ENCODE data around the gene SSR3.
A peak's percentile ranks its signal among the peaks of the same experiment; 100 is the strongest.

Gene SSR3

GRCh38 chr3:156558389-156558788 is 3.5 kb upstream of the SSR3 start:
- Histone ChIP-seq H4K20me1 (ENCODE audit: insufficient read depth, low read length) (no peaks in the 10 kb centered on the region), H3K9me3 (replicated peaks; ENCODE audit: insufficient read depth, low read length) (no peaks in the 10 kb centered on the region), H3K4me2 (ENCODE audit: low read depth, low read length) (no peak overlapping the region), H3F3A (ENCODE audit: insufficient read depth, low read length) (0 out of 2 replicates have a peak, but pooled peaks cover 4% of the 10 kb centered on the region), H3K36me3 (replicated peaks; ENCODE audit: insufficient read depth, low read length) (no peaks in the 10 kb centered on the region), H3K27ac (ENCODE audit: low read length) (no peak overlapping the region), H2AFZ (ENCODE audit: low read length) (peak overlapping the region; percentile 29), H3K27me3 (replicated peaks; ENCODE audit: insufficient read depth, low read length) (no peaks in the 10 kb centered on the region), H3K9ac (ENCODE audit: low read length) (no peak overlapping the region), H3K79me2 (ENCODE audit: low read length) (peaks cover 16% of the 10 kb centered on the region), H3K4me1 (ENCODE audit: low read length) (peaks cover 17% of the 10 kb centered on the region; the same call in 1 of the 2 replicates), H3K9me2 (replicated peaks; ENCODE audit: insufficient read depth, low read length) (no peaks in the 10 kb centered on the region), H3K4me3 (ENCODE audit: low read length) (no peak overlapping the region)
- TF ChIP-seq CTCF (IDR thresholded peaks at IDR 0.05; ENCODE audit: low read length) (no peak), EZH2phosphoT487 (IDR thresholded peaks at IDR 0.05; ENCODE audit: low read length) (no peak), EZH2 (optimal IDR thresholded peaks at IDR 0.05; ENCODE audit: low read depth, low read length) (no peak)
- DNase-seq, result no peak

- H3K79me2 ChIP-seq (ENCODE audit: low read length), result peaks cover 55% of the 10 kb centered on the region
- peaks cover 25% of the 10 kb centered on the region; the same call in 1 of the 2 replicates for H3K36me3 ChIP-seq (replicated peaks; ENCODE audit: insufficient read depth, low read length)
- peak overlapping the region; percentile 89 for H3K4me3 ChIP-seq (ENCODE audit: low read length)
- peak overlapping the region; percentile 66 for H3K27ac ChIP-seq (ENCODE audit: low read length)
- DNase-seq, result no peak
- H3K27me3 ChIP-seq (replicated peaks; ENCODE audit: insufficient read depth, low read length), result no peaks in the 10 kb centered on the region
- H3K9me2 ChIP-seq (replicated peaks; ENCODE audit: insufficient read depth, low read length), result no peaks in the 10 kb centered on the region
- peak overlapping the region; percentile 78 for H2AFZ ChIP-seq (ENCODE audit: low read length)
- H3K9me3 ChIP-seq (replicated peaks; ENCODE audit: insufficient read depth, low read length), result no peaks in the 10 kb centered on the region
- 0 out of 2 replicates have a peak, but pooled peaks cover 4% of the 10 kb centered on the region for H3F3A ChIP-seq (ENCODE audit: insufficient read depth, low read length)
- no peak for TF ChIP-seq EZH2 (optimal IDR thresholded peaks at IDR 0.05; ENCODE audit: low read depth, low read length)
- TF ChIP-seq EZH2phosphoT487 (IDR thresholded peaks at IDR 0.05; ENCODE audit: low read length), result no peak
- no peak for TF ChIP-seq CTCF (IDR thresholded peaks at IDR 0.05; ENCODE audit: low read length)
- H3K9ac ChIP-seq (ENCODE audit: low read length), result peak overlapping the region; percentile 91
- peaks cover 45% of the 10 kb centered on the region for H3K4me1 ChIP-seq (ENCODE audit: low read length)
- peak overlapping the region; percentile 69 for H3K4me2 ChIP-seq (ENCODE audit: low read depth, low read length)
- H4K20me1 ChIP-seq (ENCODE audit: insufficient read depth, low read length), result peaks cover 13% of the 10 kb centered on the region; the same call in 1 of the 2 replicates
Observed at GRCh38 chr3:156554515-156554841, 439 bp downstream of the SSR3 start.

GRCh38 chr3:156553705-156554356 is 1.1 kb downstream of the SSR3 start:
- Histone ChIP-seq H3F3A (ENCODE audit: insufficient read depth, low read length) (0 out of 2 replicates have a peak, but pooled peaks cover 4% of the 10 kb centered on the region), H3K4me1 (ENCODE audit: low read length) (peaks cover 50% of the 10 kb centered on the region), H3K79me2 (ENCODE audit: low read length) (peaks cover 61% of the 10 kb centered on the region), H3K4me3 (ENCODE audit: low read length) (peak overlapping the region; percentile 89), H4K20me1 (ENCODE audit: insufficient read depth, low read length) (peaks cover 18% of the 10 kb centered on the region; the same call in 1 of the 2 replicates), H3K9ac (ENCODE audit: low read length) (peak overlapping the region; percentile 91), H2AFZ (ENCODE audit: low read length) (no peak overlapping the region), H3K9me3 (replicated peaks; ENCODE audit: insufficient read depth, low read length) (no peaks in the 10 kb centered on the region), H3K27me3 (replicated peaks; ENCODE audit: insufficient read depth, low read length) (no peaks in the 10 kb centered on the region), H3K4me2 (ENCODE audit: low read depth, low read length) (peak overlapping the region; percentile 69), H3K27ac (ENCODE audit: low read length) (peak overlapping the region; percentile 66; the same call in 1 of the 2 replicates), H3K36me3 (replicated peaks; ENCODE audit: insufficient read depth, low read length) (peaks cover 32% of the 10 kb centered on the region; the same call in 1 of the 2 replicates), H3K9me2 (replicated peaks; ENCODE audit: insufficient read depth, low read length) (no peaks in the 10 kb centered on the region)
- TF ChIP-seq EZH2 (optimal IDR thresholded peaks at IDR 0.05; ENCODE audit: low read depth, low read length) (no peak), EZH2phosphoT487 (IDR thresholded peaks at IDR 0.05; ENCODE audit: low read length) (no peak), CTCF (IDR thresholded peaks at IDR 0.05; ENCODE audit: low read length) (no peak)
- DNase-seq, result peak; percentile 39
